Measurements from ENCODE around the gene TST. TPM values are rescaled to one million over a fixed set of nuclear protein-coding genes. Genes with fewer than 3 reads are reported as not detected.

Gene TST
- total and polyA plus RNA-seq, 10 of the 15 experiments (the other 5 are each of a cell fraction or from before 2014, with no cell fraction given) = 2.4 to 24.6 (median 10.4) TPM

DNA sequence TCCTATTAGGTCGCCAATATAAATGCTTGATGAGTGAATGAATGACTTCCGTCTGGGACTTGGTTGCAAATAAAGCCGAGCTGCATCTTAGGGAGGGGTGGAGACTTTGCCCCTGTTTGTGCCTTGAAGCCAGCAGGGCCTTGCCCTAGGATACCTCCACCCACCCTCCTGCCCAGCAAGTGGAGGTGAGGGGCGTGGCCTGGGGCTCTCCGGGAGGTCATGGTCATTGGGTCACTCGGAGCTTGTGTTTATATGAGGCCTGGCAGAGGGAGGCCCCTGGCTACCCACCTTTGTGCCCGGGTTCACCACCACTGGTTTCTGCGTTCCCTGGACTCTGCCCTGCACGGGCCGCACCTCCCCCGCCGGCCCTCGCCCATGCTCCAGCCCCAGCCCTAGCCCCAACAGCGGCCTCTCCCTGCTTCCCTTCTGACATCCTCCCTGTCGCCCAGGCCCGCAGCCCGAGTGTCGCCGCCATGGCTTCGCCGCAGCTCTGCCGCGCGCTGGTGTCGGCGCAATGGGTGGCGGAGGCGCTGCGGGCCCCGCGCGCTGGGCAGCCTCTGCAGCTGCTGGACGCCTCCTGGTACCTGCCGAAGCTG is 4.6 kb upstream of the TST start (continued):
- TF ChIP-seq, protein P1, sequence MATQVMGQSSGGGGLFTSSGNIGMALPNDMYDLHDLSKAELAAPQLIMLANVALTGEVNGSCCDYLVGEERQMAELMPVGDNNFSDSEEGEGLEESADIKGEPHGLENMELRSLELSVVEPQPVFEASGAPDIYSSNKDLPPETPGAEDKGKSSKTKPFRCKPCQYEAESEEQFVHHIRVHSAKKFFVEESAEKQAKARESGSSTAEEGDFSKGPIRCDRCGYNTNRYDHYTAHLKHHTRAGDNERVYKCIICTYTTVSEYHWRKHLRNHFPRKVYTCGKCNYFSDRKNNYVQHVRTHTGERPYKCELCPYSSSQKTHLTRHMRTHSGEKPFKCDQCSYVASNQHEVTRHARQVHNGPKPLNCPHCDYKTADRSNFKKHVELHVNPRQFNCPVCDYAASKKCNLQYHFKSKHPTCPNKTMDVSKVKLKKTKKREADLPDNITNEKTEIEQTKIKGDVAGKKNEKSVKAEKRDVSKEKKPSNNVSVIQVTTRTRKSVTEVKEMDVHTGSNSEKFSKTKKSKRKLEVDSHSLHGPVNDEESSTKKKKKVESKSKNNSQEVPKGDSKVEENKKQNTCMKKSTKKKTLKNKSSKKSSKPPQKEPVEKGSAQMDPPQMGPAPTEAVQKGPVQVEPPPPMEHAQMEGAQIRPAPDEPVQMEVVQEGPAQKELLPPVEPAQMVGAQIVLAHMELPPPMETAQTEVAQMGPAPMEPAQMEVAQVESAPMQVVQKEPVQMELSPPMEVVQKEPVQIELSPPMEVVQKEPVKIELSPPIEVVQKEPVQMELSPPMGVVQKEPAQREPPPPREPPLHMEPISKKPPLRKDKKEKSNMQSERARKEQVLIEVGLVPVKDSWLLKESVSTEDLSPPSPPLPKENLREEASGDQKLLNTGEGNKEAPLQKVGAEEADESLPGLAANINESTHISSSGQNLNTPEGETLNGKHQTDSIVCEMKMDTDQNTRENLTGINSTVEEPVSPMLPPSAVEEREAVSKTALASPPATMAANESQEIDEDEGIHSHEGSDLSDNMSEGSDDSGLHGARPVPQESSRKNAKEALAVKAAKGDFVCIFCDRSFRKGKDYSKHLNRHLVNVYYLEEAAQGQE (IDR thresholded peaks at IDR 0.05; ENCODE audit: low read depth, low read length) = no peak
- TF ChIP-seq TCF12 (IDR thresholded peaks at IDR 0.05; ENCODE audit: low read depth, low read length) (no peak), SMAD1 (IDR thresholded peaks at IDR 0.05; ENCODE audit: low read depth, partially characterized antibody) (no peak), ZNF622 (IDR thresholded peaks at IDR 0.05) (no peak), RELA (IDR thresholded peaks at IDR 0.05; ENCODE audit: borderline replicate concordance, partially characterized antibody) (no peak), BRCA1 (IDR thresholded peaks at IDR 0.05; ENCODE audit: low read depth, low read length) (no peak)
- TF ChIP-seq, protein P2, sequence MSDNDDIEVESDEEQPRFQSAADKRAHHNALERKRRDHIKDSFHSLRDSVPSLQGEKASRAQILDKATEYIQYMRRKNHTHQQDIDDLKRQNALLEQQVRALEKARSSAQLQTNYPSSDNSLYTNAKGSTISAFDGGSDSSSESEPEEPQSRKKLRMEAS (IDR thresholded peaks at IDR 0.05; ENCODE audit: low read depth, low read length) = no peak
